Gastroesophageal sphincter (tissue), 3 donors: ENCODE data around the gene LARP6.

Experiments
- POLR2A ChIP-seq, 2 donors: fragments of 450-650 bp; IDR thresholded peaks; one replicate each; pipeline ENCODE4 v1.6.1; 2017; ENCODE audit warnings: antibody characterized with exemption in 2 of 2, mild to moderate bottlenecking in 2 of 2, moderate library complexity in 1 of 2
- TF ChIP-seq, protein P1 (sequence below), 4 experiments: fragments of 200-600 bp in 2 of 4; fragments of 450-650 bp in 2 of 4; sonication (generic) in 1 of 4; IDR thresholded peaks; one replicate each; pipeline ENCODE4 v1.5.1; 2017 to 2019; ENCODE audit warnings: antibody characterized with exemption in 4 of 4, mild to moderate bottlenecking in 2 of 4, moderate library complexity in 2 of 4

DNA sequence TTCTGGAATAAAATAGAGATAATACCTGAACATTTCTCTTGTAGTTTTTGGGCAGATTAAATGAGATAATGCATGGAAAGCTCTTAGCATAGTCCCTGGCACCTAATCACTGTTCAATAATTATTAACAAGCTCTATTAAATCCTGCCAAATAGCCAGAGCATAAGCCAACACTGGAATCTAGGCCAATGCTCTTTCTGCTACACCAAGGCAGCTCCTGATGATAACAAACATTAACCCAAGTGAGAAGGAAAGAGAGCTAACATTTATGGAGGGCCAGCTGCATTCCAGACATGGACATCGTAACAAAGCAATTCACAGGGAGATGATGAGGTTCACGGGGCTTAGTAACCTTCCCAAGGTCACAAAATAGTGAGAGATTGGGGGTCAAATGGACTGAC, 23.3 kb downstream of the LARP6 start:
- no peak for TF ChIP-seq POLR2A (IDR thresholded peaks at IDR 0.05)
- TF ChIP-seq, protein P1, sequence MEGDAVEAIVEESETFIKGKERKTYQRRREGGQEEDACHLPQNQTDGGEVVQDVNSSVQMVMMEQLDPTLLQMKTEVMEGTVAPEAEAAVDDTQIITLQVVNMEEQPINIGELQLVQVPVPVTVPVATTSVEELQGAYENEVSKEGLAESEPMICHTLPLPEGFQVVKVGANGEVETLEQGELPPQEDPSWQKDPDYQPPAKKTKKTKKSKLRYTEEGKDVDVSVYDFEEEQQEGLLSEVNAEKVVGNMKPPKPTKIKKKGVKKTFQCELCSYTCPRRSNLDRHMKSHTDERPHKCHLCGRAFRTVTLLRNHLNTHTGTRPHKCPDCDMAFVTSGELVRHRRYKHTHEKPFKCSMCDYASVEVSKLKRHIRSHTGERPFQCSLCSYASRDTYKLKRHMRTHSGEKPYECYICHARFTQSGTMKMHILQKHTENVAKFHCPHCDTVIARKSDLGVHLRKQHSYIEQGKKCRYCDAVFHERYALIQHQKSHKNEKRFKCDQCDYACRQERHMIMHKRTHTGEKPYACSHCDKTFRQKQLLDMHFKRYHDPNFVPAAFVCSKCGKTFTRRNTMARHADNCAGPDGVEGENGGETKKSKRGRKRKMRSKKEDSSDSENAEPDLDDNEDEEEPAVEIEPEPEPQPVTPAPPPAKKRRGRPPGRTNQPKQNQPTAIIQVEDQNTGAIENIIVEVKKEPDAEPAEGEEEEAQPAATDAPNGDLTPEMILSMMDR (IDR thresholded peaks at IDR 0.05), result no peak
